Activated naive CD4-positive, alpha-beta T cell treated with anti-CD3 and anti-CD28 coated beads, Interleukin-2, amount 50 U/mL, for 24 hours (primary cell): ENCODE measurements around the gene PFN2.
A peak's percentile ranks its signal among the peaks of the same experiment; 100 is the strongest.

ENCODE experiments used
- H3K27ac Mint-ChIP-seq: one replicate; pipeline ENCODE4 v1.8.0; 2021; ENCODE audit warnings: mild to moderate bottlenecking, mixed read lengths
- H3K27me3 Mint-ChIP-seq: one replicate; pipeline ENCODE4 v1.8.0; 2021; ENCODE audit warnings: mixed read lengths
- H3K36me3 Mint-ChIP-seq: one replicate; pipeline ENCODE4 v1.8.0; 2021; ENCODE audit warnings: mixed read lengths
- H3K4me1 Mint-ChIP-seq: one replicate; pipeline ENCODE4 v1.8.0; 2021; ENCODE audit warnings: mixed read lengths
- H3K4me3 Mint-ChIP-seq: one replicate; pipeline ENCODE4 v1.8.0; 2021; ENCODE audit warnings: mild to moderate bottlenecking, mixed read lengths
- H3K9me3 Mint-ChIP-seq: one replicate; pipeline ENCODE4 v1.8.0; 2021; ENCODE audit warnings: mixed read lengths

PFN2 gene

DNA sequence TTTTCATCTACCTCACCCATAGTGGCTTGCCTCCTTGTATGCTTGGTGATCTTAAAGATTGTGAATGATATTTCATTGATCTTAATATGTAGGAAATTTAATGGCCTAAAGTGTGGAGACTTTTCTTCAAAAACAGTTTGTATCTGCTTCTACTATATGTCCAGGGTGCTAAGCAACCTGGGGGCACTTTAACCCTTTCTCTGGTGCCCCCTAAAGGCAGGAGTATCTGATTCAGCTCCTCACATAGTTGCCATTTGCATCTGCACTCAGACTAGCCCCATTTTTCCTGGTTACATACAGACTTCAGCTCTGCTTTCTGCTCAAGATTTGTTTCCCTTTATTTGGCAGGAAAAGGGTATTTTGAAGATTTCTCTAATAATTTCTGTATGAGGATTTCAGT, 5.2 kb upstream of the PFN2 start:
- H3K27me3 Mint-ChIP-seq, result peaks cover 22% of the 10 kb centered on the region
- H3K4me1 Mint-ChIP-seq, result peaks cover 13% of the 10 kb centered on the region
- H3K27ac Mint-ChIP-seq, result no peak overlapping the region
- H3K9me3 Mint-ChIP-seq, result no peaks in the 10 kb centered on the region
- H3K36me3 Mint-ChIP-seq, result no peaks in the 10 kb centered on the region
- H3K4me3 Mint-ChIP-seq, result no peak overlapping the region

DNA sequence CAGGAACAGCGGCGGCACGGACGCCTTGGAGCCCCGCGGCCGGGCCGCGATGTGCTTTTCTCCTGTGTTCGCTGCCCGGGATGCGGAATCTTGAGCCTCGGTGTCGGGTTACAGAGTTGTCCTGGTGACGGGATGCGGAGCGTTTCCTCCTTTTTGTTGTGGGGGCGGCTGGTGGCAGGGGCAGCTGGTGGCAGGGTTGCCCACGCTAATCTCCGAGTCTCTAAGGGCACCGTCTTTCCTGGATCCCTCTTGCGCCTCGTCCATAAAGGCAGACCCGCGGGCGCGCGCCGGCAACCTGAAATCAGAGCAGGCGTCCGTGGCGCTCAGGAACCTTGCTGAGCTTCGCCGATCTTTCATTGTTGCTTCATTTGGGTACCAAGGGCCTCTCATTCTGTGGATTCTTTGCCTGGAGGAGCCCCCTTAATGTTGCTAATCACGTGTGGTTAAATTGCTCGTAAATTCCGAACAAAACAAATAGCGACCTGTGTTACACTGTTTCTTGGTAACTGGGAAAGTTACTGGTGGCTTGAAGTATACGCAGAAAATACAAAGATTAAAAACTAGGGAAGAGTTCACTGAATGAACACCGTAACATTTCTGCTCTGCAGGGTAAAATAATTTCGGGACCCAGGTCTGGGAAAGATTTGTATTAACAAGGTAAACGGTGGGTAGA, 844 bp upstream of the PFN2 start:
- H3K27ac Mint-ChIP-seq, result peak overlapping the region; percentile 70
- H3K4me3 Mint-ChIP-seq, result peak overlapping the region; percentile 89
- H3K4me1 Mint-ChIP-seq, result peaks cover 28% of the 10 kb centered on the region
- H3K9me3 Mint-ChIP-seq, result no peaks in the 10 kb centered on the region
- peaks cover 24% of the 10 kb centered on the region for H3K27me3 Mint-ChIP-seq
- peaks cover 2% of the 10 kb centered on the region for H3K36me3 Mint-ChIP-seq

DNA sequence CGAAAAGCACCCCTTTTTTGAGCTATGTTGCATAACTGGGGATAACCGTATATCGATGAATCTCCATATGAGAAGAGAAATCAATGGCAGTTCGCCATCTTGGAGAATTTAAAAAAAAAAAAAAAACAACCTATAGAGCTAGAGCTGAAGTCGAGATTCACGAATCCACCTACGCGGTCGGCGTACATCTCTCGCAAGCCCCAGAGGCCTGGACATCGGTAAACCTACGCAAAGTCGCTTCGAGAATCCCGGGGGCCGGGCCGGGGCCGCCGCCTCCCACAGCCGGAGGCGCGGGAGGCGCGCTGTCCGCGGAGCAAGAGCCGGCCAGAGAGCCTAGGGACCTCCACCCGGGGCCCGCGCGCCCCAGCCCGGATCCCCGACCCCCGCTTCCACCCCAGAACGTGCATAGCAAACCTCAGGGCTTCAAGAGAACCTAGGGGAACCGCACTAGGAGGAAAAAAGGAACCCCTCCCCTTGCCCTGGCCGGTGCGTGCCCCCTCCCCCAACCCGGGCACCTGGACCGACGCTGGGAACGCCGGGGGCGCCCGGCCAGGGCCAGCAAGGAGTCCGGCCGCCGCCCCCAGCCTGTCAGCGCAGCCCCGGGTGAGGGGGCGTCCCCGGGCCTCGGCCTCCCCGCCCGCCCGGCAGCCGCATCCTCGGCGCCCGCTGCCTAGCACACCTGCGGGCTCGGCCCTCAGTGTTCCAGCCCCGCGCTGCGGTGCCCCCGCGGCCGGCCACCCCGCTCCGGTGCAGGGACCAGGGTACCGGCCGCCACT, 567 bp downstream of the PFN2 start:
- Mint-ChIP-seq H3K36me3 (peaks cover 2% of the 10 kb centered on the region), H3K27ac (peak overlapping the region; percentile 49), H3K9me3 (no peaks in the 10 kb centered on the region), H3K4me3 (peak overlapping the region; percentile 88), H3K4me1 (peaks cover 24% of the 10 kb centered on the region), H3K27me3 (peaks cover 23% of the 10 kb centered on the region)

DNA sequence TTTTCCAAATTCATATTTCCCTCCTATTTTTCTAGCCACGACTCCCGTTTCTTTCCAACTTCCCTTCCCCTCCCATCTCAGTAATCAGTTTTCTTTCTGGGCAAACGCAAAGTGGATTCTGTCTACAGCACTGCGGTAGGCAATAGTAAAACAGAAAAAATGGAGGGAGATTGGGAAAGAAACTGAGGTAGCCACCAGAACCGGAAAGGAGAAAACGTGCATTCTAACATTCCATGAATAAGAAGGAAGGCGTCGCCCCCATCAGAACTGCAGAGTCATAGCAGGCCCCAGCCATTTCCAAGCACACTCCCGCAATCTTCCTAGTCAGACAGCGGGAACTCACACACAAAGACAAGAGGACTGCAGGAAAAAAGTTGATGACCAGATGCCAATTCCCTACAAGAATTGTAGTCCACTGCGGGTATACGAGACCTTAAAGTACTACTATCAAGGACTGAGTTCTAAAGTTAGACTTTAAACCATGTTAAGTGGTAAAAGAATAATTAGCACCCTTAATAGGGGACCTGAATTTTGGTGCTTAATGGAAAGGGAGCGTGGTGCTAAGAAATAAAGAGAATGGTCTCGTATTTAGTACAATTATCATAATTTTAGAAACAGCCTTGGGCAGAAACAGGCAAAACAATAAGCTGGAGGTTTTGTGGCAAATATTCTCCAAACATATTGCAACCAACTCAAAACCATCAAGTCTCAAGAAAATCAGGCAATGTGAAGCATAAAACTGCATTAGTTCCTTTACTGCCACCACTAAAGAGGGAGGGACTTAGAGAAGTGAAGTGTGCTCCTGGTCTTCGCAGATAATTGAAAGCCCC, 1.4 kb downstream of the PFN2 start:
- no peaks in the 10 kb centered on the region for H3K9me3 Mint-ChIP-seq
- peaks cover 2% of the 10 kb centered on the region for H3K36me3 Mint-ChIP-seq
- H3K4me3 Mint-ChIP-seq, result peak overlapping the region; percentile 88
- peaks cover 21% of the 10 kb centered on the region for H3K27me3 Mint-ChIP-seq
- peak overlapping the region; percentile 49 for H3K27ac Mint-ChIP-seq
- H3K4me1 Mint-ChIP-seq, result peaks cover 23% of the 10 kb centered on the region

DNA sequence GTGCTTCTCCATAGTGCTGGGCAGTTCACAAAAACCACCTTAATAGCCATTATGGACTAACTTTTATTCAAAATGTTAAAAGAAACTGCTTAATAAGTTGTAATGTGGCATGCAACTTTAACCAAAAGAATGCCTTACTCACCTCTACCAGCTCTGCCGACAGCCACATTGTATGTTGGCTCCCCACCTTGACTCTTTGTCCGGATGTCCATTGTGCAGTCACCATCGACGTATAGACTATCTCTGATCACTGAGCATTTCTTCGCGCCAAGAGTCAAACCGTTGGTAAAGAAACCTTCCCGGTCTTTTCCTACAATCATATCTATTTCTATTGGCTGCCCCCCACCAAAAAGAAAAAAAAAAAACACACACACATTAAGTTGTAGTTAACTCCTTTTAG, 2.5 kb downstream of the PFN2 start:
- Mint-ChIP-seq H3K36me3 (peaks cover 2% of the 10 kb centered on the region), H3K27me3 (peaks cover 15% of the 10 kb centered on the region), H3K4me3 (no peak overlapping the region), H3K9me3 (no peaks in the 10 kb centered on the region), H3K4me1 (peaks cover 23% of the 10 kb centered on the region), H3K27ac (no peak overlapping the region)

DNA sequence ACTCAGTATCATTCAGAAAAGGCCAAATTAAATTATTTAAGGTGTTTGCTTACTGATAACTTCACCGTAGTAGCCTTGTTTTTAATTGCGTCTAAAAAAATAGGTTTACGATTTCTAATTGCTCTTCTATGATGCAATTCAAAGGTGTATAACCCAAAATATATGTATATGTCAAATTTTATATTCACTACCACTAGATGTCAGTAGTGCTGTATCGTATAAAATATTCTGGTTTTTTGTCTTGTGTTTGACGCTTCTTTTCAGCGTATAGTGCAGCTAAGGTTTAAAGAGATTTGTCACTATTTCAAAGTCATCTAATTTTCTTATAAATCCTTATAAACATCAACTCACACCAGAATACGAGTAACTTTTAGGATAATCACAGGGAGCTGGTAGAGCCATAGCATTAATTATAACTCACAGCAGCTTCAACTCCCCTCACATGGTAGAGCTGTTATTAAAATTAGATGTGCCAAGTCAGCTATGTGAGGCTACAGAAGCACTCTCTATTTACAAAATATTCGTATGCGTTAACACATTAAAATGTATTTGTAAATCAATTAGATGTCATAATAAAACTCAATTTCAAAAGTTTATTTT, 3.5 kb downstream of the PFN2 start:
- H3K27ac Mint-ChIP-seq, result peak overlapping the region; percentile 35
- H3K9me3 Mint-ChIP-seq, result no peaks in the 10 kb centered on the region
- H3K27me3 Mint-ChIP-seq, result peaks cover 11% of the 10 kb centered on the region
- H3K36me3 Mint-ChIP-seq, result peaks cover 2% of the 10 kb centered on the region
- H3K4me1 Mint-ChIP-seq, result peaks cover 21% of the 10 kb centered on the region
- no peak overlapping the region for H3K4me3 Mint-ChIP-seq

DNA sequence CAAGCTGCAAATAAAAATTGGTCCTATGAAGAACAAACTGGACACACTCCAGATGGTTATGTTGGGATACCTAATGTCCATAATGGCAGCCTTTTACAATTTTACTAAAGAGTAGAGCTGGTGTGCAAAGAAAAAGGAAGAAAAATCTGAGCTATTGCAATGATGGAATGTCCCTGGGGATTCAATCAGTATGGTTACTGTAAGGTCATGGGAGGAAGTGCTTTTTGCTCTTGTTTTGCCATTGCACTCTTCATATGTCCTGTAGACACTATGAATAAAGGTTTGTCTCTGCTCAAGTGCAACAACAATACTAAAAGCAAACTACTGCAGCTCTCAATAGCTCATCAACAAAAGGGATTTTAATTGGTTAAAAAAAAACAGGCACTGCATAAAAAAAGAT, 5.4 kb downstream of the PFN2 start:
- H3K4me3 Mint-ChIP-seq, result no peak overlapping the region
- peaks cover 2% of the 10 kb centered on the region for H3K27me3 Mint-ChIP-seq
- H3K27ac Mint-ChIP-seq, result no peak overlapping the region
- peaks cover 15% of the 10 kb centered on the region for H3K4me1 Mint-ChIP-seq
- peaks cover 2% of the 10 kb centered on the region for H3K36me3 Mint-ChIP-seq
- H3K9me3 Mint-ChIP-seq, result no peaks in the 10 kb centered on the region

DNA sequence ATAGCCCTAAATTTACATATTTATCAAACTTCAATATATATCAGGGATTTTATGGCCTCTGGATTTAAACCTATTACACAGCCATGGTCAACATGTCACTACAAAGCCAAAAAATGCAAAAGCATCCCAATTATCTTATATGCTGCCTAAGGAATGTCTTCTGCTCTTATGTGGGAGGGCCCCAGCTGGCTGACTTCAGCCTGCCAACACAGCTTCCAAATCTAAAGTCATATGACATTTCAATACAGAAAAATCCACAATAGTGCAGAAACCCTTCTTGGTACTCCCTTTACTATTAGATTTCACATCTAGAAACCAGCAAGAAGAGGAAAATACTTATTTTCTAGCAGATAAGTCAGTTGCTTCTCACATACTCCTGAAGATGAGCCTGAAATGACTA, 6.4 kb downstream of the PFN2 start:
- Mint-ChIP-seq H3K27me3 (peaks cover 2% of the 10 kb centered on the region), H3K4me1 (peaks cover 8% of the 10 kb centered on the region), H3K36me3 (peaks cover 2% of the 10 kb centered on the region), H3K4me3 (no peak overlapping the region), H3K9me3 (no peaks in the 10 kb centered on the region), H3K27ac (no peak overlapping the region)

DNA sequence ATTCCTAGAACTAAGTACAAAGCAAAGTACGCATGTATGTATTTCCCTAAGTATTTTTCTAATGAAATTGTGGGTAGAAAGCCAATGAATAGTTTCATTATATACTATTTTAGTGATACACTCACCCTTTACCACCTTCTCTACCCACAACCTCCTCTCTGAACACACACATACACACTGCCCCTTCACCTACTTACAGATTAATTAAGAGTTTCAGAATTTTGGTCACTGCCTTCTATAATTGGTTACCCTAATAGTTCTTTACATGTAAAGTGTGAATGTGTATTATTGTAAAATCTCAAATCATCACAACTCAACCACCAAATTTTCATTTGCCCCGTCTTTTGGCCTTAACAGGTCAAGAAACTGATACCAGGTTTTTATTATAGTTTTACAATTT, 7.2 kb downstream of the PFN2 start:
- H3K9me3 Mint-ChIP-seq, result no peaks in the 10 kb centered on the region
- H3K27ac Mint-ChIP-seq, result no peak overlapping the region
- peaks cover 2% of the 10 kb centered on the region for H3K27me3 Mint-ChIP-seq
- H3K4me3 Mint-ChIP-seq, result no peak overlapping the region
- peaks cover 4% of the 10 kb centered on the region for H3K4me1 Mint-ChIP-seq
- peaks cover 2% of the 10 kb centered on the region for H3K36me3 Mint-ChIP-seq

DNA sequence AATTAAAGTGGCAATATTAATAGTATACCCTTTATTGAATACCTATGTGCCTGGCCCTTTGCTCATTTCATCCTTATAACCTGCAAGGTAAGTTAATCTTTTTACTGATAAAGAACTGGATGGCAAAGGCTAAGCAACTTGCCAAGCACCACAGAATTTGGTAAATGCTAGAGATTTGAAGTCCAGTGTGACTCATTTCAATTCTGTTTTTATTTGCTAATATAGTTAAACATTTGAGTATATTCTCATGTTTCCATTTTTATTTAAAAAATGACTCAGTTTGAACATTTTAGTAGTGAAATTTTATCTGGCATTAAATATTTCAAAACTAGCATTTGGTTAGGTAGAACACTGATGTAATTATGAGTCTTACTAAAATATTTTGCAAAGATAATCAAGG, 11.3 kb downstream of the PFN2 start:
- no peaks in the 10 kb centered on the region for H3K27me3 Mint-ChIP-seq
- no peak overlapping the region for H3K4me3 Mint-ChIP-seq
- no peaks in the 10 kb centered on the region for H3K9me3 Mint-ChIP-seq
- H3K4me1 Mint-ChIP-seq, result peaks cover 10% of the 10 kb centered on the region
- no peak overlapping the region for H3K27ac Mint-ChIP-seq
- no peaks in the 10 kb centered on the region for H3K36me3 Mint-ChIP-seq

DNA sequence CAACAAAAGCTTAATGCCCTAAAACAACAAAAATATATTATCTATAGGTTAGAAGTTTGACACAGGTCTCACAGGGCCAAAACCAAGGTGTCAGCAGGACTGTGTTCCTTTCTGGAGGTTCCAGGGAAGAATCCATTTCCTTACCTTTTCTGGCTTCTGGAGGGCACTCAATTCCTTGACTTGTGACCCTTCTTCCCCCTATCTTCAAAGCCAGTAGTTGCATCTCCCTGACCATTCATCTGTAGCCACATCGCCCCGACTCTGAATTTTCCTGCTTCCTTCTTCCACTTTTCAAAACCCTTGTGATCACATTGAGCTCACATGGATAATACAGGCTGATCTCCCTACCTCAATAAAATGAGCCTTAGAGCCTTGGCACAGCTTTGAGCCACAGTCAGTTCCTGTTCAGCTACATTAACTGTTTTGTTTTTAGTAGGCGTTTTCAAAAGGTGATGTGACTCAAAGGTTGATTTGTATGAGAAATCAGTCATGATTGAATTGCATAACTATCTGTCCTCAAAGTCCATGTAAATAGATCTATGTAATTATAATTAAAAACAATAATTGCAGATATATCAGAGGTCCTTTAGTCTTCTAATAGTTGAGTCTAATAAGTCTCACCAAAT, 12.4 kb downstream of the PFN2 start:
- Mint-ChIP-seq H3K4me3 (no peak overlapping the region), H3K27ac (no peak overlapping the region), H3K9me3 (no peaks in the 10 kb centered on the region), H3K36me3 (no peaks in the 10 kb centered on the region), H3K27me3 (no peaks in the 10 kb centered on the region), H3K4me1 (peaks cover 19% of the 10 kb centered on the region)

DNA sequence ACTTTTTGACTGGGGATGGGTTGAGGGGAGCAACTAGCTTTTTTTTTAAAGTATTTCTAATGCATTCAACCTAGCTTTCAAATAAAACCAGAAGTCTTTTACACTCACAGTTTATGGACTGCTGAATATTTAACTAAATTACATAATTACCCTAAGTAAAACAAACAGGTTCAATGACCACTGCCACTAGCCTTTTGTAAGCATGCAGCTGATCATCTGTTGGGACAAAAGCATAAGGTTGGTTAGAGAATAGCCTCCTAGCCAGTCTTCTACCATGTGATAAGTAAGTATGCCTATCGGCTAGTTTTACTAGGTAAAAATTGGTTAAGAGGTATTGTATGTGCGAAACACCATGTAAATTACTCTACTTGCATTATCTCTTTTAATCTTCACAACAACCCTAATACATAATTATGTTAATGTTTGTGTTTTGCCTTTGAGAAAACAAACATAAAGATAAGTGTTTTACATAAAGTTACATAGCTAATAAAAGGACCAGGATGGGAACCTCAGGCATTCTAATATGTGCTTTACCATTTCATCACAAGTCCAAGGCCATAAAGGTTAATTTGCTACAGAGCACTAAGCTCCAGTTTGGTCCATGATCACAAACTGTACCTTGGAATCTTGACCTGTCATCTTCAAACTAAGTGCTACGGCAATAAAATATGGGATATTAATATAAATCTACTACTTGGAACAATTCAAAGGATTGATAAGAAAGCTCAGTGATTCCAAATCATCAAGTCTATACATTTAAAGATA, 13.2 kb downstream of the PFN2 start:
- no peak overlapping the region for H3K4me3 Mint-ChIP-seq
- no peak overlapping the region for H3K27ac Mint-ChIP-seq
- H3K9me3 Mint-ChIP-seq, result no peaks in the 10 kb centered on the region
- no peaks in the 10 kb centered on the region for H3K27me3 Mint-ChIP-seq
- peaks cover 23% of the 10 kb centered on the region for H3K4me1 Mint-ChIP-seq
- H3K36me3 Mint-ChIP-seq, result no peaks in the 10 kb centered on the region

DNA sequence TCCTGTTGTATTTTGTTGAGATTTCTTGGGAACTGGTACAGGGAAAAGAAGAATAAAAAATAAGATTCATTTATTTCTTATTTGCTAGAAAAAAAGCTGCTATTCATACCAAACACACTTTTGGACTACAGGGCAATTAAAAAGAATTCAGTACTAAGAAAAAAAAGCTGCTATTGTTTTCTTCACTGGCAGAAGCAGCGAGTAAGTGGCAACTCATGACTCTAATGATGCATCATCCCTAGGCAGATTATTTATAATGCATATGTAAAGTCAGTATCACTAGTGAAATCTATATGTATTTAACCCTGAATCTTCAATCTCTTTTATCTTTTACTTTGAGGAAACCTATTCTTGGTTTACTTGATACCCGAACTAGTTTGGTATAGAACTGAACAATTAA, 15.2 kb downstream of the PFN2 start:
- Mint-ChIP-seq H3K36me3 (no peaks in the 10 kb centered on the region), H3K27ac (no peak overlapping the region), H3K4me1 (peaks cover 28% of the 10 kb centered on the region), H3K4me3 (no peak overlapping the region), H3K27me3 (no peaks in the 10 kb centered on the region), H3K9me3 (no peaks in the 10 kb centered on the region)

DNA sequence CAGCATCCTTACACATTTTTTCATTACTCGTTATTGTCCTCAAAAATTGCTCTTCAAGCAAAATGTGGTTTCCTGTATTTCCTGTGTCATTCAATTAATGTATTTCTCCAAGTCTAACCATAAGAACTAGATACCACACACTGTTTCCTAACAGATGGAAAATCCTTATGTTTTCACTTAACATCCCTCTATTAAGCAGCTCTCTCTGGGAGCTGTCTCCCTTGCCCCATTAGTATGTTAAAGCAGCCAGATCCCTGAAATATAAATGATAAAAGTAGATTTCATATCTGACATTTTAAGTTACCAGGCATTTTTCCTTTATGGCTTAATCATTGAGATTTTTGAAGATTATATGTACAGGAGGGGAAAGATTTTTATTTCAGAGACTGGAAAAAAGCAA, 15.9 kb downstream of the PFN2 start:
- H3K27me3 Mint-ChIP-seq, result no peaks in the 10 kb centered on the region
- H3K36me3 Mint-ChIP-seq, result peaks cover under 1% of the 10 kb centered on the region
- peaks cover 31% of the 10 kb centered on the region for H3K4me1 Mint-ChIP-seq
- no peaks in the 10 kb centered on the region for H3K9me3 Mint-ChIP-seq
- no peak overlapping the region for H3K27ac Mint-ChIP-seq
- H3K4me3 Mint-ChIP-seq, result no peak overlapping the region

DNA sequence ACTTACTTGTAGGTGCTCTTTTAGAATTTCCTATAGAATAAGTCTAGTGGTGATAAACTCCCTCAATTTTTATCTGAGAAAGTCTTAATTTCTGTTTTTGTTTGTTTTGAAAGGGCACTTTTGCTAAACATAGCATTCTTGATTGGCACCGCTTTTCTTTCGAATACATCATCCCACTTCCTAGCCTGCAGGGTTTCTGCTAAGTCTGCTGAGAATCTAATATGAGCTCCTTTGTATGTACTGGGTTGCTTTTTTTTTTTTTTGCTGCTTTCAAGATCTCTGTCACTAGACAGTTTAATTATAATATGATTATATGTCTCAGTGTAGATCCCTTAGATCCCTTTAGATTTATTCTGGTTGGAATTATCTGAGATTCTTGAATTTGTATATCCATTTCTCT, 21.5 kb downstream of the PFN2 start:
- no peaks in the 10 kb centered on the region for H3K9me3 Mint-ChIP-seq
- no peak overlapping the region for H3K27ac Mint-ChIP-seq
- no peaks in the 10 kb centered on the region for H3K27me3 Mint-ChIP-seq
- peaks cover 50% of the 10 kb centered on the region for H3K4me1 Mint-ChIP-seq
- H3K36me3 Mint-ChIP-seq, result peaks cover 11% of the 10 kb centered on the region
- H3K4me3 Mint-ChIP-seq, result no peak overlapping the region
